Dermis blood vessel endothelial cell (primary cell): ENCODE measurements around the gene BLVRA. TPM values are rescaled to one million over a fixed set of nuclear protein-coding genes. Genes with fewer than 3 reads are reported as not detected.

Experiments used
- total RNA-seq: library from RNA; depleted of rRNA; stranded (reverse); fragments of >200 nt; gene quantifications from 2 replicates; pipeline ENCODE4 v1.2.3, GENCODE V29; 2014

The BLVRA gene
- total RNA-seq, 1 donor from 2014 or later = 32.0 TPM

Other genes starting within 250 kb of the BLVRA start
- 70.1 and 88.7 TPM in 2 replicates for gene STK17A, start 175.6 kb upstream of the BLVRA start, total RNA-seq
- 37.2 and 47.3 TPM in 2 replicates for gene COA1, start 29.2 kb upstream of the BLVRA start, total RNA-seq
- 56.5 and 88.3 TPM in 2 replicates for gene MRPS24, start 110.8 kb downstream of the BLVRA start, total RNA-seq
- 27.5 and 34.2 TPM in 2 replicates for gene URGCP, start 147.9 kb downstream of the BLVRA start, total RNA-seq
- 6.1 and 9.5 TPM in 2 replicates for gene UBE2D4, start 167.8 kb downstream of the BLVRA start, total RNA-seq
- gene SPDYE1, start 239.2 kb downstream of the BLVRA start, total RNA-seq = not detected in 2 replicates